HEK293 (cell line): ENCODE measurements around the gene VASH2.

Experiments used
- CTCF ChIA-PET: fragments of 350-600 bp; formaldehyde crosslinking; extraction: SDS; loops from one replicate; lab custom pipeline; 2021; ENCODE audit warnings: antibody characterized with exemption; lab: Yijun Ruan, JAX
- POLR2A ChIA-PET: fragments of 300-600 bp; formaldehyde crosslinking; extraction: SDS; loops from one replicate; lab custom pipeline; 2020; ENCODE audit warnings: antibody characterized with exemption, inconsistent platforms; lab: Yijun Ruan, JAX
- H3K27ac ChIP-seq: fragments of 200-500 bp; sonication (Bioruptor generic); 2 replicates; pipeline ENCODE4 v1.5.1; 2014; ENCODE audit warnings: low read depth, low read length, control low read depth, inconsistent platforms; ENCODE audit errors: extremely low read depth
- H3K36me3 ChIP-seq, 2 experiments: fragments of 200-500 bp in 1 of 2; sonication (Bioruptor generic) in 1 of 2; 1 replicate in 1 of 2; 2 replicates in 1 of 2; pipeline ENCODE4 v1.5.1; 2014 to 2017; ENCODE audit warnings: inconsistent platforms in 2 of 2, low read length in 2 of 2; ENCODE audit not compliant: control insufficient read depth in 2 of 2, insufficient read depth in 1 of 2
- H3K4me1 ChIP-seq: fragments of 200-500 bp; sonication (Bioruptor generic); 2 replicates; pipeline ENCODE4 v1.5.1; 2014; ENCODE audit warnings: mild to moderate bottlenecking, low read length, inconsistent platforms; ENCODE audit not compliant: control insufficient read depth, insufficient read depth
- H3K4me3 ChIP-seq: 2 replicates; pipeline ENCODE4 v1.5.1; 2011; ENCODE audit warnings: low read depth, mild to moderate bottlenecking, control low read depth, low read length, moderate library complexity
- H3K9me3 ChIP-seq: fragments of 200-500 bp; sonication (Bioruptor generic); 2 replicates; pipeline ENCODE4 v1.5.1; 2014; ENCODE audit warnings: low read depth, low read length, inconsistent platforms; ENCODE audit not compliant: control insufficient read depth, insufficient read depth
- KLF10 ChIP-seq: fragments of 450-650 bp; IDR thresholded peaks from 2 replicates; pipeline ENCODE4 v1.5.1; 2018; ENCODE audit warnings: missing biosample characterization, mild to moderate bottlenecking, missing genetic modification characterization
- SP2 ChIP-seq: fragments of 450-650 bp; formaldehyde crosslinking; IDR thresholded peaks from 2 replicates; pipeline ENCODE4 v1.5.1; 2016; ENCODE audit warnings: missing biosample characterization, missing genetic modification characterization
- WT1 ChIP-seq: fragments of 450-650 bp; formaldehyde crosslinking; IDR thresholded peaks from 2 replicates; pipeline ENCODE4 v1.5.1; 2016; ENCODE audit warnings: missing biosample characterization, missing genetic modification characterization
- ZBTB21 ChIP-seq: fragments of 450-650 bp; formaldehyde crosslinking; IDR thresholded peaks from 2 replicates; pipeline ENCODE4 v1.5.1; 2017; ENCODE audit warnings: missing biosample characterization, missing genetic modification characterization
- ZFHX2 ChIP-seq: fragments of 450-650 bp; formaldehyde crosslinking; conservative IDR thresholded peaks from 2 replicates; pipeline ENCODE4 v1.5.1; 2016; ENCODE audit warnings: missing biosample characterization, missing genetic modification characterization
- ZIC2 ChIP-seq: fragments of 450-650 bp; formaldehyde crosslinking; IDR thresholded peaks from 2 replicates; pipeline ENCODE4 v1.5.1; 2016; ENCODE audit warnings: missing biosample characterization, missing genetic modification characterization
- ZNF146 ChIP-seq: fragments of 450-650 bp; formaldehyde crosslinking; IDR thresholded peaks from 2 replicates; pipeline ENCODE4 v1.5.1; 2016; ENCODE audit warnings: missing biosample characterization, missing genetic modification characterization
- ZNF184 ChIP-seq: fragments of 450-650 bp; IDR thresholded peaks from 2 replicates; pipeline ENCODE4 v1.5.1; 2018; ENCODE audit warnings: missing biosample characterization, mild to moderate bottlenecking, missing genetic modification characterization
- ZNF19 ChIP-seq: fragments of 450-650 bp; formaldehyde crosslinking; IDR thresholded peaks from 2 replicates; pipeline ENCODE4; 2016; ENCODE audit warnings: missing biosample characterization, missing genetic modification characterization, low read depth
- ZNF23 ChIP-seq: fragments of 450-650 bp; formaldehyde crosslinking; IDR thresholded peaks from 2 replicates; pipeline ENCODE4 v1.5.1; 2016; ENCODE audit warnings: missing biosample characterization, missing genetic modification characterization, borderline replicate concordance
- ZNF24 ChIP-seq: fragments of 450-650 bp; formaldehyde crosslinking; IDR thresholded peaks from 2 replicates; pipeline ENCODE4 v1.5.1; 2016; ENCODE audit warnings: missing biosample characterization, missing genetic modification characterization
- ZNF324 ChIP-seq: fragments of 450-650 bp; formaldehyde crosslinking; IDR thresholded peaks from 2 replicates; pipeline ENCODE4 v1.5.1; 2016; ENCODE audit warnings: missing biosample characterization, missing genetic modification characterization
- ZNF600 ChIP-seq: fragments of 450-650 bp; formaldehyde crosslinking; IDR thresholded peaks from 2 replicates; pipeline ENCODE4 v1.5.1; 2016; ENCODE audit warnings: missing biosample characterization, missing genetic modification characterization
- ZNF658 ChIP-seq: fragments of 450-650 bp; formaldehyde crosslinking; IDR thresholded peaks from 2 replicates; pipeline ENCODE4; 2016; ENCODE audit warnings: missing biosample characterization, missing genetic modification characterization
- TF ChIP-seq, protein P1 (sequence below): fragments of 450-650 bp; formaldehyde crosslinking; IDR thresholded peaks from 2 replicates; pipeline ENCODE4 v1.5.1; 2016; ENCODE audit warnings: missing biosample characterization, missing genetic modification characterization
- TF ChIP-seq, protein P2 (sequence below): fragments of 450-650 bp; formaldehyde crosslinking; IDR thresholded peaks from 2 replicates; pipeline ENCODE4 v1.5.1; 2016; ENCODE audit warnings: missing biosample characterization, missing genetic modification characterization
- TF ChIP-seq, protein P3 (sequence below): fragments of 450-650 bp; formaldehyde crosslinking; IDR thresholded peaks from 2 replicates; pipeline ENCODE4 v1.5.1; 2016; ENCODE audit warnings: missing biosample characterization, missing genetic modification characterization, borderline replicate concordance

VASH2 gene

DNA sequence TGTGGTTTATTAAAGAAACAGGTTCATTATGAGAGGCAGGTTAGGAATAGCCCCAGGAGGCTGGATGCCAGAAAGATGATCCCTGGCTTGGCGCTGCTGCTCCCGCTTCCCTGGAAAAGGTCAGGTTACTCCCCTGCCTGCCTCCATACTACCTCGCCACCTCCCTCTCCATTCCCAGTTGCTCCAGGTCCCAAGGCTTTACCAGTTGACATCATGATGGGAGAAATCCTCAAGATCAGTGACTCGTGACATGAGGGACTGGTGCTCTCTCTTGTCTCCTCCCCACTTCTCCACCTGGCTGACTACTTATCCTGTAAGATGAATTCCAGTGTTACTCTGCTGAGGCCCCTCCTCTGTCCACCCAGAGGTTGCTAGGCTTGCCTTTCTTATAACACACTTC lies 19.7 kb downstream of the VASH2 start:
- POLR2A ChIA-PET: no interaction called here
- Histone ChIP-seq H3K4me3 (no peak overlapping the region), H3K4me1 (no peaks in the 10 kb centered on the region), H3K9me3 (no peaks in the 10 kb centered on the region), H3K36me3 (peaks cover 0 to 4% of the 10 kb centered on the region in 2 experiments; a peak in 1 of 3 replicates), H3K27ac (no peak overlapping the region)
- CTCF ChIA-PET: no interaction called here
- TF ChIP-seq WT1 (tag by site-specific recombination): 0 out of 2 replicates have a peak, but pooled peaks have one; percentile 38
- no peak for TF ChIP-seq KLF10

DNA sequence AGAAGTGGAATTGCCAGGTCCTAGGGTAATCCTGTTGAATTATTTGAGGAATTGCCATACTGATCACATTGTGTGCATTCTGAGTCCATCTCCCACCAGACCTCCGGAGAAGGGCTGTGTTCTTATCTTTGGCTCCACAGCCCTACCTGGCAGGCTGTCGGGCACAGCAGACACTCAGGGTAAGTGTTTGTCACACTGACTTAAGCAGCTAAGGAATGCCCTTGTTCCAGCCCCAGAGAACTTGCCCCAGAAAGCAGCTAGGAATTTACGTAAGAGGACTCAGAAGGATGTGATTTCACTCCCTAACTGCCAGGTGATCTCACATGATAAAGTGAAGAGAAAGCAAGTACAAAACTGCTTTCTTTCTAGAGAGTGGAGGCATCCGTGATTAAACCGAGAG lies 21.0 kb downstream of the VASH2 start:
- Histone ChIP-seq H3K27ac (no peak overlapping the region), H3K4me1 (no peaks in the 10 kb centered on the region), H3K9me3 (no peaks in the 10 kb centered on the region), H3K36me3 (peaks cover 0 to 8% of the 10 kb centered on the region in 2 experiments; a peak in 1 of 3 replicates), H3K4me3 (no peak overlapping the region)
- ChIA-PET CTCF (no interaction called here), POLR2A (no interaction called here)
- TF ChIP-seq ZNF23 (tag by site-specific recombination) (no peak), ZNF146 (tag by site-specific recombination) (no peak), ZNF184 (tag by site-specific recombination) (no peak), ZIC2 (no peak), ZNF600 (tag by site-specific recombination) (no peak), ZNF658 (no peak), ZNF24 (tag by site-specific recombination) (no peak), ZBTB21 (no peak), ZFHX2 (no peak), ZNF19 (tag by site-specific recombination) (no peak), SP2 (tag by site-specific recombination) (no peak), ZNF324 (tag by site-specific recombination) (no peak)
- TF ChIP-seq, protein P1, sequence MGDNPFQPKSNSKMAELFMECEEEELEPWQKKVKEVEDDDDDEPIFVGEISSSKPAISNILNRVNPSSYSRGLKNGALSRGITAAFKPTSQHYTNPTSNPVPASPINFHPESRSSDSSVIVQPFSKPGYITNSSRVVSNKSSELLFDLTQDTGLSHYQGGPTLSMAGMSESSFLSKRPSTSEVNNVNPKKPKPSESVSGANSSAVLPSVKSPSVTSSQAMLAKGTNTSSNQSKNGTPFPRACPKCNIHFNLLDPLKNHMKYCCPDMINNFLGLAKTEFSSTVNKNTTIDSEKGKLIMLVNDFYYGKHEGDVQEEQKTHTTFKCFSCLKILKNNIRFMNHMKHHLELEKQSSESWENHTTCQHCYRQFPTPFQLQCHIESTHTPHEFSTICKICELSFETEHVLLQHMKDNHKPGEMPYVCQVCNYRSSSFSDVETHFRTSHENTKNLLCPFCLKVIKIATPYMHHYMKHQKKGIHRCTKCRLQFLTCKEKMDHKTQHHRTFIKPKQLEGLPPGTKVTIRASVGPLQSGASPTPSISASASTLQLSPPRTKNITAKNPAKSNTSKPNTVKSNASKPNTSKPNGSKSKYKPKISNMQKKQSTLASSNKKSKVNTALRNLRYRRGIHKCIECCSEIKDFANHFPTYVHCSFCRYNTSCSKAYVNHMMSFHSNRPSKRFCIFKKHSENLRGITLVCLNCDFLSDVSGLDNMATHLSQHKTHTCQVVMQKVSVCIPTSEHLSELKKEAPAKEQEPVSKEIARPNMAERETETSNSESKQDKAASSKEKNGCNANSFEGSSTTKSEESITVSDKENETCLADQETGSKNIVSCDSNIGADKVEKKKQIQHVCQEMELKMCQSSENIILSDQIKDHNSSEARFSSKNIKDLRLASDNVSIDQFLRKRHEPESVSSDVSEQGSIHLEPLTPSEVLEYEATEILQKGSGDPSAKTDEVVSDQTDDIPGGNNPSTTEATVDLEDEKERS: no peak
- TF ChIP-seq, protein P2, sequence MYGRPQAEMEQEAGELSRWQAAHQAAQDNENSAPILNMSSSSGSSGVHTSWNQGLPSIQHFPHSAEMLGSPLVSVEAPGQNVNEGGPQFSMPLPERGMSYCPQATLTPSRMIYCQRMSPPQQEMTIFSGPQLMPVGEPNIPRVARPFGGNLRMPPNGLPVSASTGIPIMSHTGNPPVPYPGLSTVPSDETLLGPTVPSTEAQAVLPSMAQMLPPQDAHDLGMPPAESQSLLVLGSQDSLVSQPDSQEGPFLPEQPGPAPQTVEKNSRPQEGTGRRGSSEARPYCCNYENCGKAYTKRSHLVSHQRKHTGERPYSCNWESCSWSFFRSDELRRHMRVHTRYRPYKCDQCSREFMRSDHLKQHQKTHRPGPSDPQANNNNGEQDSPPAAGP (tag by site-specific recombination): no peak
- TF ChIP-seq, protein P3, sequence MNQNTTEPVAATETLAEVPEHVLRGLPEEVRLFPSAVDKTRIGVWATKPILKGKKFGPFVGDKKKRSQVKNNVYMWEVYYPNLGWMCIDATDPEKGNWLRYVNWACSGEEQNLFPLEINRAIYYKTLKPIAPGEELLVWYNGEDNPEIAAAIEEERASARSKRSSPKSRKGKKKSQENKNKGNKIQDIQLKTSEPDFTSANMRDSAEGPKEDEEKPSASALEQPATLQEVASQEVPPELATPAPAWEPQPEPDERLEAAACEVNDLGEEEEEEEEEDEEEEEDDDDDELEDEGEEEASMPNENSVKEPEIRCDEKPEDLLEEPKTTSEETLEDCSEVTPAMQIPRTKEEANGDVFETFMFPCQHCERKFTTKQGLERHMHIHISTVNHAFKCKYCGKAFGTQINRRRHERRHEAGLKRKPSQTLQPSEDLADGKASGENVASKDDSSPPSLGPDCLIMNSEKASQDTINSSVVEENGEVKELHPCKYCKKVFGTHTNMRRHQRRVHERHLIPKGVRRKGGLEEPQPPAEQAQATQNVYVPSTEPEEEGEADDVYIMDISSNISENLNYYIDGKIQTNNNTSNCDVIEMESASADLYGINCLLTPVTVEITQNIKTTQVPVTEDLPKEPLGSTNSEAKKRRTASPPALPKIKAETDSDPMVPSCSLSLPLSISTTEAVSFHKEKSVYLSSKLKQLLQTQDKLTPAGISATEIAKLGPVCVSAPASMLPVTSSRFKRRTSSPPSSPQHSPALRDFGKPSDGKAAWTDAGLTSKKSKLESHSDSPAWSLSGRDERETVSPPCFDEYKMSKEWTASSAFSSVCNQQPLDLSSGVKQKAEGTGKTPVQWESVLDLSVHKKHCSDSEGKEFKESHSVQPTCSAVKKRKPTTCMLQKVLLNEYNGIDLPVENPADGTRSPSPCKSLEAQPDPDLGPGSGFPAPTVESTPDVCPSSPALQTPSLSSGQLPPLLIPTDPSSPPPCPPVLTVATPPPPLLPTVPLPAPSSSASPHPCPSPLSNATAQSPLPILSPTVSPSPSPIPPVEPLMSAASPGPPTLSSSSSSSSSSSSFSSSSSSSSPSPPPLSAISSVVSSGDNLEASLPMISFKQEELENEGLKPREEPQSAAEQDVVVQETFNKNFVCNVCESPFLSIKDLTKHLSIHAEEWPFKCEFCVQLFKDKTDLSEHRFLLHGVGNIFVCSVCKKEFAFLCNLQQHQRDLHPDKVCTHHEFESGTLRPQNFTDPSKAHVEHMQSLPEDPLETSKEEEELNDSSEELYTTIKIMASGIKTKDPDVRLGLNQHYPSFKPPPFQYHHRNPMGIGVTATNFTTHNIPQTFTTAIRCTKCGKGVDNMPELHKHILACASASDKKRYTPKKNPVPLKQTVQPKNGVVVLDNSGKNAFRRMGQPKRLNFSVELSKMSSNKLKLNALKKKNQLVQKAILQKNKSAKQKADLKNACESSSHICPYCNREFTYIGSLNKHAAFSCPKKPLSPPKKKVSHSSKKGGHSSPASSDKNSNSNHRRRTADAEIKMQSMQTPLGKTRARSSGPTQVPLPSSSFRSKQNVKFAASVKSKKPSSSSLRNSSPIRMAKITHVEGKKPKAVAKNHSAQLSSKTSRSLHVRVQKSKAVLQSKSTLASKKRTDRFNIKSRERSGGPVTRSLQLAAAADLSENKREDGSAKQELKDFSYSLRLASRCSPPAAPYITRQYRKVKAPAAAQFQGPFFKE (tag by site-specific recombination): no peak
